Measurements from ENCODE around the gene FERMT3. TPM values are rescaled to one million over a fixed set of nuclear protein-coding genes. Genes with fewer than 3 reads are reported as not detected.

FERMT3 gene
- total and polyA plus RNA-seq, 2 of the 13 experiments (the other 11 are each of a cell fraction or from before 2014, with no cell fraction given), result 0.29 TPM; not detected in 1

GRCh38 chr11:64265176-64266160, 58.9 kb downstream of the FERMT3 start (continued):
- TF ChIP-seq ZBTB46 (CRISPR knock-in tag; IDR thresholded peaks at IDR 0.05; ENCODE audit: borderline replicate concordance), result no peak
- TF ChIP-seq TBX3 (IDR thresholded peaks at IDR 0.05; ENCODE audit: borderline replicate concordance), result no peak

DNA sequence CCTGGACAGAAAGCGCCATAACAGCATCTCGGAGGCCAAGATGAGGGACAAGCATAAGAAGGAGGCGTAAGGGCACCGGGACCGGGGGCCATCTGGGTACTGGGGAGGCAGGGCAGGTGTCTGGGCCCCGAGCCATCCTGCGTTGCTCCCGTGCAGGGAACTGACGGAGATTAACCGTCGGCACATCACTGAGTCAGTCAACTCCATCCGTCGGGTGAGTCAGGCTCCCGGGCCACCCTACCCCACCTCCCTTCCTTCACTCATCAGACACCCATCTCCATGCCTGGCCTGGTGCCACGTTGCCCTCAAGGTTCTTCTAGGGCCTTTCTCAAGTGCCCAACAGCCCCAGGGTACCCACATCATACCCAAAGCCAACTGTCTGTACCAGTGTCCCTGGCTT, 59.8 kb downstream of the FERMT3 start:
- no peak overlapping the region for H2AFZ ChIP-seq (ENCODE audit: low read length)
- peaks cover 15% of the 10 kb centered on the region for H3K4me1 ChIP-seq (ENCODE audit: insufficient read depth, low read length)
- H3K9ac ChIP-seq (ENCODE audit: insufficient read depth, low read depth, low read length), result no peak overlapping the region
- TF ChIP-seq ZNF430 (CRISPR knock-in tag; IDR thresholded peaks at IDR 0.05) (no peak), ZNF510 (CRISPR knock-in tag; IDR thresholded peaks at IDR 0.05; ENCODE audit: low read depth) (no peak), YEATS4 (CRISPR knock-in tag; IDR thresholded peaks at IDR 0.05; ENCODE audit: borderline replicate concordance) (no peak), HNF4A (CRISPR knock-in tag; IDR thresholded peaks at IDR 0.05) (no peak), POLR2A (IDR thresholded peaks at IDR 0.05; ENCODE audit: insufficient read depth in 1 of 2, low read depth in 2 of 2, low read length in 2 of 2) (no peak), PHF8 (CRISPR knock-in tag; IDR thresholded peaks at IDR 0.05) (no peak), ATAD3A (CRISPR knock-in tag; IDR thresholded peaks at IDR 0.05) (no peak), KLF12 (CRISPR knock-in tag; IDR thresholded peaks at IDR 0.05; ENCODE audit: borderline replicate concordance) (no peak), GFI1 (CRISPR knock-in tag; IDR thresholded peaks at IDR 0.05; ENCODE audit: borderline replicate concordance) (no peak), ZNF747 (CRISPR knock-in tag; IDR thresholded peaks at IDR 0.05; ENCODE audit: borderline replicate concordance) (no peak)
- TF ChIP-seq, protein P1, sequence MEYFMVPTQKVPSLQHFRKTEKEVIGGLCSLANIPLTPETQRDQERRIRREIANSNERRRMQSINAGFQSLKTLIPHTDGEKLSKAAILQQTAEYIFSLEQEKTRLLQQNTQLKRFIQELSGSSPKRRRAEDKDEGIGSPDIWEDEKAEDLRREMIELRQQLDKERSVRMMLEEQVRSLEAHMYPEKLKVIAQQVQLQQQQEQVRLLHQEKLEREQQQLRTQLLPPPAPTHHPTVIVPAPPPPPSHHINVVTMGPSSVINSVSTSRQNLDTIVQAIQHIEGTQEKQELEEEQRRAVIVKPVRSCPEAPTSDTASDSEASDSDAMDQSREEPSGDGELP (IDR thresholded peaks at IDR 0.05; ENCODE audit: borderline replicate concordance, low read depth), result no peak
- no peaks in the 10 kb centered on the region for H4K20me1 ChIP-seq (ENCODE audit: insufficient read depth, low read length)
- ATAC-seq (no peak), DNase-seq (ENCODE audit: low spot score) (no peak), FAIRE-seq (no peak)
- POLR2A ChIA-PET, result no interaction called here
- in situ Hi-C loops (cut with HindIII; ENCODE audit: extremely low pct_ligation_motif_present, low pct_unique_long_range_greater_than_20kb), result no loop called here
- H3K27ac ChIP-seq (ENCODE audit: extremely low read length, insufficient read depth, low read length), result no peak overlapping the region
- intact Hi-C loops (cut with micrococcal nuclease; ENCODE audit: unreplicated experiment), result no loop called here
- H3K9me3 ChIP-seq (ENCODE audit: low read length), result no peaks in the 10 kb centered on the region
- H3K36me3 ChIP-seq (replicated peaks in 1 of 2; ENCODE audit: control insufficient read depth in 1 of 2, insufficient read depth in 2 of 2, low read length in 2 of 2), result peaks cover 1 to 15% of the 10 kb centered on the region in 2 experiments; a peak in 4 of 5 replicates
- WGBS (ENCODE audit: low lambda C conversion rate), result 90% methylated on average over 2 of the region's 15 CpGs
- BruUV-seq (replicated peaks), result no TSS peak
- no peaks in the 10 kb centered on the region for H3K27me3 ChIP-seq (ENCODE audit: control insufficient read depth in 1 of 2, insufficient read depth in 2 of 2, low read length in 2 of 2)
- H3K4me2 ChIP-seq (ENCODE audit: low read depth, low read length), result no peak overlapping the region
- H3K4me3 ChIP-seq (replicated peaks in 1 of 3; ENCODE audit: insufficient read depth in 1 of 3, low read depth in 2 of 3, low read length in 3 of 3), result no peak overlapping the region
- CTCF ChIA-PET (ENCODE audit: low intra/inter-chr PET ratio, low total read pairs), result no interaction called here
- H3K79me2 ChIP-seq (ENCODE audit: insufficient read depth, low read length), result peaks cover 4% of the 10 kb centered on the region
